Adrenal gland (tissue), 12 donors: ENCODE results near the gene KCNG3. TPM values are rescaled to one million over a fixed set of nuclear protein-coding genes. Genes with fewer than 3 reads are reported as not detected.

Experiments
- DNase-seq, 7 donors: peaks; one replicate each; pipeline ENCODE4 v3.0.0-alpha.2; 2019 to 2020
- H3K27ac ChIP-seq, 5 donors: fragments of 200-600 bp; sonication (generic) in 4 of 5; 1 replicate in 3 of 5; 2 replicates in 2 of 5; pipeline versions ENCODE4 v1.5.1 to v1.8.0; 2016 to 2020; ENCODE audit warnings: mild to moderate bottlenecking in 1 of 5
- H3K27me3 ChIP-seq: fragments of 200-600 bp; 2 replicates; pipeline ENCODE4 v1.8.0; 2021
- H3K36me3 ChIP-seq, 2 donors: fragments of 200-600 bp; replicated peaks in 1 of 2; 1 replicate in 1 of 2; 2 replicates in 1 of 2; pipeline versions ENCODE4 v1.5.1 to v1.8.0; 2018 to 2022
- H3K4me1 ChIP-seq, 2 donors: fragments of 200-600 bp; replicated peaks in 1 of 2; 1 replicate in 1 of 2; 2 replicates in 1 of 2; pipeline versions ENCODE4 v1.5.1 to v1.8.0; 2018 to 2021
- H3K4me3 ChIP-seq, 4 donors: fragments of 200-600 bp; sonication (generic) in 3 of 4; one replicate each; pipeline ENCODE4 v1.5.1; 2016 to 2018
- H3K9me3 ChIP-seq, 3 donors: fragments of 200-600 bp; sonication (generic) in 1 of 3; replicated peaks in 1 of 3; 1 replicate in 2 of 3; 2 replicates in 1 of 3; pipeline versions ENCODE4 v1.5.1 to v1.8.0; 2016 to 2021
- CTCF ChIP-seq, 6 experiments: fragments of 450-650 bp in 4 of 6; fragments of 200-600 bp in 2 of 6; sonication (generic) in 1 of 6; IDR thresholded peaks; 1 replicate in 5 of 6; 2 replicates in 1 of 6; pipeline versions ENCODE4 v1.5.1 to v1.8.0; 2016 to 2021; ENCODE audit warnings: antibody characterized with exemption in 6 of 6, mild to moderate bottlenecking in 2 of 6, moderate library complexity in 1 of 6
- POLR2A ChIP-seq, 2 donors: fragments of 450-650 bp; IDR thresholded peaks; one replicate each; pipeline ENCODE4 v1.6.1; 2017; ENCODE audit warnings: antibody characterized with exemption in 2 of 2, mild to moderate bottlenecking in 2 of 2, moderate library complexity in 1 of 2
- WGBS, 4 donors: extraction: QIAGEN DNeasy Blood & Tissue Kit in 2 of 4; methylation state at CpG; one replicate each; pipeline versions ENCODE4 v1.1.5 to v1.1.7; 2013 to 2017; 5-methylcytosine and 5-hydroxymethylcytosine counted together
- intact Hi-C, 2 donors: fragments of 100-400 bp; cut with DNase I; formaldehyde crosslinking; loops; one replicate each; pipeline versions ENCODE4 v1.14.1 to v1.15.0; 2022 to 2023
- polyA plus RNA-seq, 3 donors: library from polyadenylated mRNA; stranded (reverse); fragments of 200-250 nt in 2 of 3; fragments of 350-450 nt in 1 of 3; fragmentation: Illumina TruSeq in 1 of 3; extraction: RNeasy Lipid Tissue Mini Kit (QIAGEN cat#74804) in 1 of 3; gene quantifications; one replicate each; pipeline ENCODE4 v1.2.3, GENCODE V29; 2013 to 2014
- total RNA-seq, 9 donors: library from RNA; depleted of rRNA in 4 of 9; stranded (reverse); fragments of >200 nt in 4 of 9; fragments of 120-200 nt in 1 of 9; fragmentation: NEBNext Ultra II Directional in 1 of 9; extraction: Animal tissue kit (Norgen Biotek cat#: 25700) in 1 of 9; gene quantifications; one replicate each; pipeline versions ENCODE4 v1.1.0 to v1.2.4, GENCODE V29; 2013 to 2023
- donor health status: healthy with polysubstance abuse.
- donor health status: Bipolar disorder and iron deficiency.
- donor health status: DM: yes; HTN: yes; CAD: no.
- donor health status: DM: no; HTN: no; CAD: no.
- donor health status: DM: no; HTN: no; CAD: no.
- donor health status: DM: yes; HTN: yes; CAD: no.

The KCNG3 gene
- total and polyA plus RNA-seq, 12 donors, result 0.24 to 16.0 (median 2.8) TPM

GRCh38 chr2:42449163-42450087 lies 44.4 kb downstream of the KCNG3 start:
- intact Hi-C loops, result no loop called here

GRCh38 chr2:42448163-42448562 lies 45.6 kb downstream of the KCNG3 start:
- no peaks in the 10 kb centered on the region for H3K4me1 ChIP-seq
- H3K9me3 ChIP-seq, result no peaks in the 10 kb centered on the region
- H3K36me3 ChIP-seq, result no peaks in the 10 kb centered on the region
- no peak overlapping the region for H3K27ac ChIP-seq
- TF ChIP-seq CTCF (IDR thresholded peaks at IDR 0.05), result no peak
- no peak for TF ChIP-seq POLR2A (IDR thresholded peaks at IDR 0.05)
- intact Hi-C loops, result no loop called here
- no peak overlapping the region for H3K4me3 ChIP-seq
- H3K27me3 ChIP-seq, result no peaks in the 10 kb centered on the region
- DNase-seq, result no peak
- WGBS, 4 donors, result 87 to 97% (median 96%) methylated on average over 2 of the region's 2 CpGs

More at GRCh38 chr2:42449163-42450087, 44.4 kb downstream of the KCNG3 start:
- Histone ChIP-seq H3K4me1 (no peaks in the 10 kb centered on the region), H3K4me3 (no peak overlapping the region), H3K27me3 (no peaks in the 10 kb centered on the region), H3K36me3 (no peaks in the 10 kb centered on the region), H3K9me3 (no peaks in the 10 kb centered on the region), H3K27ac (no peak overlapping the region)
- WGBS, 4 donors, result 88 to 94% (median 93%) methylated on average over 8 of the region's 8 CpGs
- peak in 1 of 7 donors; percentile 5 for DNase-seq
- TF ChIP-seq CTCF (IDR thresholded peaks at IDR 0.05) (no peak), POLR2A (IDR thresholded peaks at IDR 0.05) (no peak)

GRCh38 chr2:42446503-42447271 lies 47.1 kb downstream of the KCNG3 start:
- Histone ChIP-seq H3K27ac (no peak overlapping the region), H3K36me3 (no peaks in the 10 kb centered on the region), H3K9me3 (no peaks in the 10 kb centered on the region), H3K27me3 (no peaks in the 10 kb centered on the region), H3K4me1 (no peaks in the 10 kb centered on the region), H3K4me3 (no peak overlapping the region)
- TF ChIP-seq POLR2A (IDR thresholded peaks at IDR 0.05) (no peak), CTCF (IDR thresholded peaks at IDR 0.05) (no peak)
- no peak for DNase-seq
- intact Hi-C loops, result no loop called here

- H3K27me3 ChIP-seq, result no peaks in the 10 kb centered on the region
- intact Hi-C loops, result no loop called here
- no peak for DNase-seq
- no peaks in the 10 kb centered on the region for H3K9me3 ChIP-seq
- TF ChIP-seq CTCF (IDR thresholded peaks at IDR 0.05), result no peak
- no peak for TF ChIP-seq POLR2A (IDR thresholded peaks at IDR 0.05)
- no peaks in the 10 kb centered on the region for H3K36me3 ChIP-seq
- WGBS, 4 donors, result 86 to 95% (median 90%) methylated on average over 5 of the region's 5 CpGs
- H3K4me3 ChIP-seq, result no peak overlapping the region
- no peak overlapping the region for H3K27ac ChIP-seq
- H3K4me1 ChIP-seq, result no peaks in the 10 kb centered on the region
These were observed 49.9 kb downstream of the KCNG3 start for GRCh38 chr2:42443718-42444399.
